Endothelial cell of umbilical vein (primary cell): ENCODE data around the gene CACNA1E. TPM values are rescaled to one million over a fixed set of nuclear protein-coding genes. Genes with fewer than 3 reads are reported as not detected.

ENCODE experiments used
- BruUV-seq: library from RNA; stranded (reverse); fragments of 400-500 nt; replicated peaks from 2 replicates; lab custom pipeline; 2021; lab: Mats Ljungman, UMichigan
- CTCF ChIA-PET: fragments of 300-600, 350-600 bp; sonication (Branson Sonifier 250); formaldehyde crosslinking; loops from one replicate; lab custom pipeline; 2021; ENCODE audit warnings: antibody characterized with exemption, inconsistent platforms; lab: Charles Lee
- POLR2A ChIA-PET: fragments of 300-600, 350-600 bp; sonication (Branson Sonifier 250); formaldehyde crosslinking; loops from one replicate; lab custom pipeline; 2021; ENCODE audit warnings: antibody characterized with exemption, inconsistent platforms; lab: Charles Lee
- DNase-seq: peaks from one replicate; pipeline ENCODE4 v3.0.0-alpha.2; 2011; ENCODE audit warnings: low read depth, low spot score
- FAIRE-seq: peaks from 2 replicates; lab custom pipeline; 2011; peaks lifted over from hg19 to GRCh38; lab: Jason Lieb, UNC
- H2AFZ ChIP-seq: 2 replicates; pipeline ENCODE4 v1.6.0; 2012; ENCODE audit warnings: low read depth, low read length, control low read depth, inconsistent platforms
- H3K27ac ChIP-seq: 2 replicates; pipeline ENCODE4 v1.5.1; 2011; ENCODE audit warnings: low read depth, mild to moderate bottlenecking, control low read depth, low read length, moderate library complexity; ENCODE audit not compliant: insufficient read depth
- H3K27me3 ChIP-seq, 2 experiments: 2 replicates each; pipeline versions ENCODE4 v1.6.0 to v1.6.1; 2011; ENCODE audit warnings: low read length in 2 of 2, mixed read lengths in 1 of 2; ENCODE audit not compliant: control insufficient read depth in 2 of 2, insufficient read depth in 2 of 2
- H3K36me3 ChIP-seq, 2 experiments: 2 replicates in 1 of 2; 3 replicates in 1 of 2; pipeline ENCODE4 v1.5.1; 2011; ENCODE audit warnings: low read length in 2 of 2, mild to moderate bottlenecking in 1 of 2, moderate library complexity in 1 of 2; ENCODE audit not compliant: control insufficient read depth in 2 of 2, insufficient read depth in 2 of 2; ENCODE audit errors: extremely low read depth in 1 of 2
- H3K4me1 ChIP-seq: 3 replicates; pipeline ENCODE4 v1.5.1; 2011; ENCODE audit warnings: mild to moderate bottlenecking, low read length; ENCODE audit not compliant: control insufficient read depth, insufficient read depth; ENCODE audit errors: extremely low read depth
- H3K4me2 ChIP-seq: 2 replicates; pipeline ENCODE4 v1.6.1; 2011; ENCODE audit warnings: low read length, control low read depth, mixed read lengths; ENCODE audit not compliant: insufficient read depth
- H3K4me3 ChIP-seq, 3 experiments: fragments of 200-600 bp in 1 of 3; sonication (generic), shearing (Covaris generic) in 1 of 3; replicated peaks in 1 of 3; 2 replicates each; pipeline ENCODE4 v1.5.1; 2011 to 2016; ENCODE audit warnings: control low read depth in 3 of 3, low read length in 3 of 3, mild to moderate bottlenecking in 2 of 3, inconsistent platforms in 1 of 3, low read depth in 1 of 3, moderate library complexity in 1 of 3; ENCODE audit not compliant: insufficient read depth in 1 of 3
- H3K79me2 ChIP-seq: 2 replicates; pipeline ENCODE4 v1.6.0; 2012; ENCODE audit warnings: low read length, inconsistent platforms; ENCODE audit not compliant: control insufficient read depth, insufficient read depth
- H3K9ac ChIP-seq: replicated peaks from 2 replicates; pipeline ENCODE3; 2011; ENCODE audit warnings: low read length, control low read depth; ENCODE audit not compliant: insufficient read depth; ENCODE audit errors: extremely low read depth
- H3K9me1 ChIP-seq: replicated peaks from 3 replicates; pipeline ENCODE4 v1.6.0; 2011; ENCODE audit warnings: mild to moderate bottlenecking, low read length; ENCODE audit not compliant: control insufficient read depth, insufficient read depth; ENCODE audit errors: extremely low read depth
- H3K9me3 ChIP-seq: replicated peaks from 2 replicates; pipeline ENCODE4 v1.5.1; 2012; ENCODE audit warnings: low read length, inconsistent platforms; ENCODE audit not compliant: control insufficient read depth, insufficient read depth
- H4K20me1 ChIP-seq: replicated peaks from 2 replicates; pipeline ENCODE3; 2011; ENCODE audit warnings: mild to moderate bottlenecking, low read length; ENCODE audit not compliant: control insufficient read depth, insufficient read depth; ENCODE audit errors: extremely low read depth
- EZH2 ChIP-seq: IDR thresholded peaks from 2 replicates; pipeline ENCODE4 v1.6.1; 2012; ENCODE audit warnings: borderline replicate concordance, low read depth, mild to moderate bottlenecking, moderate library complexity, low read length, inconsistent platforms; ENCODE audit not compliant: severe bottlenecking
- FOS ChIP-seq: IDR thresholded peaks from 2 replicates; pipeline ENCODE4 v1.6.1; 2011; ENCODE audit warnings: mild to moderate bottlenecking, low read length, moderate library complexity, borderline replicate concordance; ENCODE audit not compliant: insufficient read depth
- GATA2 ChIP-seq: IDR thresholded peaks from 2 replicates; pipeline ENCODE4 v1.7.0; 2011; ENCODE audit warnings: low read depth, mild to moderate bottlenecking, moderate library complexity, mixed read lengths, low read length; ENCODE audit not compliant: insufficient read length, insufficient read depth
- JUN ChIP-seq: IDR thresholded peaks from 2 replicates; pipeline ENCODE4 v1.6.1; 2011; ENCODE audit warnings: borderline replicate concordance, low read depth; ENCODE audit not compliant: insufficient read length, insufficient read depth
- MAX ChIP-seq: IDR thresholded peaks from 2 replicates; pipeline ENCODE4 v1.6.1; 2011; ENCODE audit not compliant: insufficient read depth, insufficient read length
- MYC ChIP-seq: IDR thresholded peaks from one replicate; pipeline ENCODE4 v1.6.1; 2011; ENCODE audit warnings: mild to moderate bottlenecking, low read depth, low read length
- POLR2A ChIP-seq: IDR thresholded peaks from 2 replicates; pipeline ENCODE4 v1.6.1; 2012; ENCODE audit warnings: low read depth, mild to moderate bottlenecking, control low read depth, low read length
- POLR2AphosphoS5 ChIP-seq: IDR thresholded peaks from 2 replicates; pipeline ENCODE4 v1.6.1; 2012; ENCODE audit warnings: low read depth, mild to moderate bottlenecking, control low read depth, low read length, moderate library complexity; ENCODE audit not compliant: insufficient read depth
- dilution Hi-C: fragments of 300-500 bp; cut with MboI; formaldehyde crosslinking; loops from one replicate; pipeline ENCODE4 v1.15.0; 2019; ENCODE audit warnings: low sequenced_read_pairs; ENCODE audit not compliant: extremely low pct_ligation_motif_present
- intact Hi-C: fragments of 100-400 bp; cut with micrococcal nuclease; formaldehyde crosslinking; loops from one replicate; pipeline ENCODE4 v1.10.0; 2022
- polyA plus RNA-seq, 4 experiments: library from polyadenylated mRNA; depleted of rRNA in 3 of 4; stranded (reverse) in 3 of 4; unstranded in 1 of 4; fragments of >200 nt; gene quantifications; 2 replicates each; pipeline versions ENCODE4 v1.2.1 to v1.2.3, GENCODE V29; 2011 to 2012; ENCODE audit warnings: missing spikeins in 1 of 4
- total RNA-seq: library from RNA; stranded (reverse); gene quantifications from 2 replicates; pipeline ENCODE4 v1.2.3, GENCODE V29; 2021
- TF ChIP-seq, protein P1 (sequence below), 2 donors: IDR thresholded peaks; 1 replicate in 1 of 2; 2 replicates in 1 of 2; pipeline ENCODE4 v1.5.1; 2011; ENCODE audit warnings: low read length in 2 of 2, mild to moderate bottlenecking in 2 of 2, moderate library complexity in 2 of 2, control low read depth in 1 of 2, inconsistent platforms in 1 of 2, low read depth in 1 of 2; ENCODE audit not compliant: insufficient read depth in 1 of 2; ENCODE audit errors: extremely low read depth in 1 of 2

The CACNA1E gene
- total and polyA plus RNA-seq, 2 donors (not counting 3 experiments of a cell fraction or from before 2014, with no cell fraction given) = not detected

DNA sequence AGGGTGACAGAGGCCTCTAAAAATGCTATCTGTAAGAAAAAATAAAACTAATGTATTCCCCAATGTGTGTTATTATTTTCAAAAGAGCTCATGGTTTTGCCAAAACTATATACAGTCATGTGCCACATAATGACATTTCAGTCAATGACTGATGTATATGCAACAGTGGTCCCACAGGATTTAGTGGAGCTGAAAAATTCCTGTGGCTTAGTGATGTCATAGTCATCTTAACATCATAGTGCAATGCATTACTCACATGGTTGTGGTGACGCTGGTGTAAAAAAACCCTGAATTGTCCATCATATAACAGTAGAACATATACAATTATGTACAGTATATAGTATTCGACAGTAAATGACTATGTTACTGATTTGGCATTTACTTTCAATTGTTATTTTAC lies 172.4 kb downstream of the CACNA1E start:
- H2AFZ ChIP-seq = no peak overlapping the region
- no peaks in the 10 kb centered on the region for H3K36me3 ChIP-seq
- no peaks in the 10 kb centered on the region for H3K4me1 ChIP-seq
- H3K27ac ChIP-seq = no peak overlapping the region
- no peaks in the 10 kb centered on the region for H4K20me1 ChIP-seq
- H3K9me1 ChIP-seq = no peaks in the 10 kb centered on the region
- no peak overlapping the region for H3K9ac ChIP-seq
- ChIA-PET POLR2A (no interaction called here), CTCF (no interaction called here)
- TF ChIP-seq FOS = no peak
- no peak for TF ChIP-seq MAX
- TF ChIP-seq MYC = no peak
- TF ChIP-seq EZH2 = no peak
- TF ChIP-seq POLR2AphosphoS5 = no peak
- TF ChIP-seq, protein P1, sequence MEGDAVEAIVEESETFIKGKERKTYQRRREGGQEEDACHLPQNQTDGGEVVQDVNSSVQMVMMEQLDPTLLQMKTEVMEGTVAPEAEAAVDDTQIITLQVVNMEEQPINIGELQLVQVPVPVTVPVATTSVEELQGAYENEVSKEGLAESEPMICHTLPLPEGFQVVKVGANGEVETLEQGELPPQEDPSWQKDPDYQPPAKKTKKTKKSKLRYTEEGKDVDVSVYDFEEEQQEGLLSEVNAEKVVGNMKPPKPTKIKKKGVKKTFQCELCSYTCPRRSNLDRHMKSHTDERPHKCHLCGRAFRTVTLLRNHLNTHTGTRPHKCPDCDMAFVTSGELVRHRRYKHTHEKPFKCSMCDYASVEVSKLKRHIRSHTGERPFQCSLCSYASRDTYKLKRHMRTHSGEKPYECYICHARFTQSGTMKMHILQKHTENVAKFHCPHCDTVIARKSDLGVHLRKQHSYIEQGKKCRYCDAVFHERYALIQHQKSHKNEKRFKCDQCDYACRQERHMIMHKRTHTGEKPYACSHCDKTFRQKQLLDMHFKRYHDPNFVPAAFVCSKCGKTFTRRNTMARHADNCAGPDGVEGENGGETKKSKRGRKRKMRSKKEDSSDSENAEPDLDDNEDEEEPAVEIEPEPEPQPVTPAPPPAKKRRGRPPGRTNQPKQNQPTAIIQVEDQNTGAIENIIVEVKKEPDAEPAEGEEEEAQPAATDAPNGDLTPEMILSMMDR (IDR thresholded peaks at IDR 0.05; ENCODE audit: extremely low read depth in 1 of 2, insufficient read depth in 1 of 2, low read depth in 1 of 2, low read length in 2 of 2) = no peak
- TF ChIP-seq JUN = no peak
- no peak for TF ChIP-seq POLR2A
- TF ChIP-seq GATA2 = no peak
- no peaks in the 10 kb centered on the region for H3K27me3 ChIP-seq
- FAIRE-seq = no peak
- intact Hi-C loops (no loop called here), dilution Hi-C loops (no loop called here)
- no peak for DNase-seq
- H3K79me2 ChIP-seq = no peaks in the 10 kb centered on the region
- H3K9me3 ChIP-seq = no peaks in the 10 kb centered on the region
- BruUV-seq = no TSS peak
- H3K4me2 ChIP-seq = no peak overlapping the region
- H3K4me3 ChIP-seq = no peak overlapping the region
